Karpas-422 (cell line): ENCODE measurements around the gene BEGAIN. TPM values are rescaled to one million over a fixed set of nuclear protein-coding genes. Genes with fewer than 3 reads are reported as not detected.

Experiments used
- DNase-seq: peaks from one replicate; pipeline ENCODE4 v3.0.0-alpha.2; 2015
- H2AFZ ChIP-seq: fragments of 200-600 bp; sonication (generic); 2 replicates; pipeline ENCODE4 v1.6.1; 2014; ENCODE audit warnings: antibody characterized with exemption, low read length, mixed read lengths
- H3K27ac ChIP-seq: fragments of 200-600 bp; sonication (generic); 2 replicates; pipeline ENCODE4 v1.5.1; 2014; ENCODE audit warnings: mild to moderate bottlenecking, low read length, moderate library complexity
- H3K27me3 ChIP-seq: fragments of 200-600 bp; sonication (generic); 2 replicates; pipeline ENCODE4 v1.6.1; 2014; ENCODE audit warnings: low read length, mixed read lengths
- H3K36me3 ChIP-seq: fragments of 200-600 bp; sonication (generic); 2 replicates; pipeline ENCODE4 v1.6.1; 2014; ENCODE audit warnings: low read length, mixed read lengths; ENCODE audit not compliant: insufficient read depth
- H3K4me1 ChIP-seq: fragments of 200-600 bp; sonication (generic); 2 replicates; pipeline ENCODE4 v1.6.1; 2014; ENCODE audit warnings: mild to moderate bottlenecking, low read length, mixed read lengths
- H3K4me2 ChIP-seq: fragments of 200-600 bp; sonication (generic); 2 replicates; pipeline ENCODE4 v1.6.1; 2014; ENCODE audit warnings: low read length, low read depth, mild to moderate bottlenecking; ENCODE audit not compliant: poor library complexity, severe bottlenecking
- H3K4me3 ChIP-seq: fragments of 200-600 bp; sonication (generic); 2 replicates; pipeline ENCODE4 v1.5.1; 2014; ENCODE audit warnings: mild to moderate bottlenecking, antibody characterized with exemption, low read length, mixed read lengths
- H3K79me2 ChIP-seq: fragments of 200-600 bp; sonication (generic); 2 replicates; pipeline ENCODE4 v1.6.1; 2014; ENCODE audit warnings: mild to moderate bottlenecking, low read length, mixed read lengths
- H3K9ac ChIP-seq: fragments of 200-600 bp; sonication (generic); 2 replicates; pipeline ENCODE4 v1.6.0; 2014; ENCODE audit warnings: low read length
- H3K9me2 ChIP-seq: fragments of 200-600 bp; sonication (generic), shearing (Covaris generic); replicated peaks from 2 replicates; pipeline ENCODE4 v1.6.0; 2014; ENCODE audit warnings: mild to moderate bottlenecking, low read length, moderate library complexity; ENCODE audit not compliant: insufficient read depth
- H3K9me3 ChIP-seq: fragments of 300-700, 200-600 bp; sonication (generic); 2 replicates; pipeline ENCODE4 v1.6.1; 2014; ENCODE audit warnings: low read length, mixed read lengths
- H4K20me1 ChIP-seq: fragments of 200-600 bp; sonication (generic); 2 replicates; pipeline ENCODE4 v1.6.1; 2014; ENCODE audit warnings: mild to moderate bottlenecking, antibody characterized with exemption, low read length, low read depth; ENCODE audit not compliant: insufficient read depth
- total RNA-seq: library from RNA; depleted of rRNA; stranded (reverse); fragments of >200 nt; shearing (Covaris generic); gene quantifications from 2 replicates; pipeline ENCODE4 v1.2.3, GENCODE V29; 2014; ENCODE audit warnings: low replicate concordance

The BEGAIN gene
- total RNA-seq, 1 experiment from 2014 or later: not detected

GRCh38 chr14:100540141-100540925 lies 46.9 kb downstream of the BEGAIN start:
- Histone ChIP-seq H3K4me3 (no peak overlapping the region), H3K79me2 (no peaks in the 10 kb centered on the region), H3K36me3 (no peaks in the 10 kb centered on the region), H3K4me2 (no peak overlapping the region), H3K9ac (no peak overlapping the region), H3K4me1 (peaks cover 6% of the 10 kb centered on the region), H3K27me3 (no peaks in the 10 kb centered on the region), H3K9me3 (no peaks in the 10 kb centered on the region), H3K9me2 (no peaks in the 10 kb centered on the region), H4K20me1 (0 out of 2 replicates have a peak, but pooled peaks cover 5% of the 10 kb centered on the region), H3K27ac (no peak overlapping the region), H2AFZ (no peak overlapping the region)
- DNase-seq: no peak

- H3K27ac ChIP-seq: no peak overlapping the region
- H3K79me2 ChIP-seq: no peaks in the 10 kb centered on the region
- H3K9ac ChIP-seq: no peak overlapping the region
- H3K27me3 ChIP-seq: no peaks in the 10 kb centered on the region
- no peaks in the 10 kb centered on the region for H3K9me2 ChIP-seq
- H3K4me3 ChIP-seq: no peak overlapping the region
- no peak overlapping the region for H3K4me2 ChIP-seq
- H3K9me3 ChIP-seq: no peaks in the 10 kb centered on the region
- H2AFZ ChIP-seq: no peak overlapping the region
- DNase-seq: no peak
- H3K4me1 ChIP-seq: no peaks in the 10 kb centered on the region
- H3K36me3 ChIP-seq: no peaks in the 10 kb centered on the region
- 0 out of 2 replicates have a peak, but pooled peaks cover 5% of the 10 kb centered on the region for H4K20me1 ChIP-seq
Measured at GRCh38 chr14:100539766-100540140, 47.5 kb downstream of the BEGAIN start.

GRCh38 chr14:100539003-100539660 lies 48.1 kb downstream of the BEGAIN start:
- H3K79me2 ChIP-seq: no peaks in the 10 kb centered on the region
- H3K4me1 ChIP-seq: no peaks in the 10 kb centered on the region
- H3K27ac ChIP-seq: no peak overlapping the region
- H2AFZ ChIP-seq: no peak overlapping the region
- no peaks in the 10 kb centered on the region for H3K9me3 ChIP-seq
- no peaks in the 10 kb centered on the region for H3K9me2 ChIP-seq
- H4K20me1 ChIP-seq: 0 out of 2 replicates have a peak, but pooled peaks cover 6% of the 10 kb centered on the region
- H3K4me2 ChIP-seq: no peak overlapping the region
- H3K27me3 ChIP-seq: no peaks in the 10 kb centered on the region
- no peak overlapping the region for H3K9ac ChIP-seq
- no peak for DNase-seq
- no peaks in the 10 kb centered on the region for H3K36me3 ChIP-seq
- no peak overlapping the region for H3K4me3 ChIP-seq

GRCh38 chr14:100538351-100539002 lies 48.7 kb downstream of the BEGAIN start:
- H3K9ac ChIP-seq: no peak overlapping the region
- no peaks in the 10 kb centered on the region for H3K9me2 ChIP-seq
- H3K36me3 ChIP-seq: no peaks in the 10 kb centered on the region
- DNase-seq: no peak
- 0 out of 2 replicates have a peak, but pooled peaks cover 11% of the 10 kb centered on the region for H4K20me1 ChIP-seq
- H2AFZ ChIP-seq: no peak overlapping the region
- no peaks in the 10 kb centered on the region for H3K79me2 ChIP-seq
- H3K9me3 ChIP-seq: no peaks in the 10 kb centered on the region
- H3K27ac ChIP-seq: no peak overlapping the region
- H3K4me2 ChIP-seq: no peak overlapping the region
- no peaks in the 10 kb centered on the region for H3K4me1 ChIP-seq
- no peaks in the 10 kb centered on the region for H3K27me3 ChIP-seq
- H3K4me3 ChIP-seq: no peak overlapping the region

GRCh38 chr14:100537446-100538350 lies 49.5 kb downstream of the BEGAIN start:
- H2AFZ ChIP-seq: no peak overlapping the region
- no peaks in the 10 kb centered on the region for H3K9me2 ChIP-seq
- H3K9me3 ChIP-seq: no peaks in the 10 kb centered on the region
- 0 out of 2 replicates have a peak, but pooled peaks cover 11% of the 10 kb centered on the region for H4K20me1 ChIP-seq
- no peaks in the 10 kb centered on the region for H3K4me1 ChIP-seq
- DNase-seq: no peak
- H3K27me3 ChIP-seq: no peaks in the 10 kb centered on the region
- H3K36me3 ChIP-seq: no peaks in the 10 kb centered on the region
- H3K4me2 ChIP-seq: no peak overlapping the region
- H3K4me3 ChIP-seq: no peak overlapping the region
- no peak overlapping the region for H3K9ac ChIP-seq
- H3K27ac ChIP-seq: no peak overlapping the region
- H3K79me2 ChIP-seq: no peaks in the 10 kb centered on the region

- no peak overlapping the region for H3K4me2 ChIP-seq
- no peaks in the 10 kb centered on the region for H3K4me1 ChIP-seq
- H3K4me3 ChIP-seq: no peak overlapping the region
- no peaks in the 10 kb centered on the region for H3K9me3 ChIP-seq
- no peaks in the 10 kb centered on the region for H3K36me3 ChIP-seq
- H3K27me3 ChIP-seq: no peaks in the 10 kb centered on the region
- no peak overlapping the region for H3K9ac ChIP-seq
- no peak for DNase-seq
- H3K79me2 ChIP-seq: no peaks in the 10 kb centered on the region
- no peak overlapping the region for H2AFZ ChIP-seq
- no peaks in the 10 kb centered on the region for H3K9me2 ChIP-seq
- no peak overlapping the region for H3K27ac ChIP-seq
- H4K20me1 ChIP-seq: 0 out of 2 replicates have a peak, but pooled peaks cover 11% of the 10 kb centered on the region
Measured at GRCh38 chr14:100536721-100537445, 50.3 kb downstream of the BEGAIN start.

- Histone ChIP-seq H3K4me1 (no peaks in the 10 kb centered on the region), H3K27ac (no peak overlapping the region)
- DNase-seq: no peak
Measured at GRCh38 chr14:100536121-100536510, 51.1 kb downstream of the BEGAIN start.

More at GRCh38 chr14:100536121-100536510, 51.1 kb downstream of the BEGAIN start:
- no peaks in the 10 kb centered on the region for H3K9me2 ChIP-seq
- no peaks in the 10 kb centered on the region for H3K9me3 ChIP-seq
- H3K4me3 ChIP-seq: no peak overlapping the region
- no peak overlapping the region for H3K9ac ChIP-seq
- H2AFZ ChIP-seq: no peak overlapping the region
- no peaks in the 10 kb centered on the region for H3K27me3 ChIP-seq
- H3K4me2 ChIP-seq: no peak overlapping the region
- H3K79me2 ChIP-seq: no peaks in the 10 kb centered on the region
- H4K20me1 ChIP-seq: 0 out of 2 replicates have a peak, but pooled peaks cover 11% of the 10 kb centered on the region
- H3K36me3 ChIP-seq: no peaks in the 10 kb centered on the region
